GM23338 (cell line): Measurements from ENCODE around the gene LNP1. TPM values are rescaled to one million over a fixed set of nuclear protein-coding genes. Genes with fewer than 3 reads are reported as not detected.

ENCODE experiments used
- ATAC-seq: fragments of 200-7000 bp; cut with Tn5 transposase; 3 replicates; pipeline ENCODE4 v1.9.1; 2020
- DNase-seq: peaks from one replicate; pipeline ENCODE4 v3.0.0-alpha.2; 2015; ENCODE audit warnings: low spot score
- H2AFZ ChIP-seq: fragments of 200-600 bp; sonication (generic); 2 replicates; pipeline ENCODE4 v1.8.0; 2016; ENCODE audit warnings: antibody characterized with exemption, mild to moderate bottlenecking, moderate library complexity
- H3F3A ChIP-seq: fragments of 200-600 bp; sonication (generic); replicated peaks from 2 replicates; pipeline ENCODE4 v1.8.0; 2017; ENCODE audit warnings: antibody characterized with exemption, mixed run types, low read depth
- H3K27ac ChIP-seq: fragments of 200-600 bp; sonication (generic); 2 replicates; pipeline ENCODE4 v1.6.1; 2016; ENCODE audit warnings: low read depth
- H3K27me3 ChIP-seq: fragments of 200-600 bp; sonication (generic); 2 replicates; pipeline ENCODE4 v1.8.0; 2016; ENCODE audit warnings: mild to moderate bottlenecking, mixed run types, moderate library complexity; ENCODE audit not compliant: insufficient read depth
- H3K36me3 ChIP-seq: fragments of 200-600 bp; sonication (generic); 2 replicates; pipeline ENCODE4 v1.8.0; 2016; ENCODE audit warnings: mild to moderate bottlenecking; ENCODE audit not compliant: insufficient read depth
- H3K4me1 ChIP-seq: fragments of 200-600 bp; sonication (generic); 2 replicates; pipeline ENCODE4 v1.8.0; 2016; ENCODE audit warnings: mild to moderate bottlenecking, moderate library complexity; ENCODE audit not compliant: insufficient read depth
- H3K4me2 ChIP-seq: fragments of 200-600 bp; sonication (generic); 2 replicates; pipeline ENCODE4 v1.7.1; 2017; ENCODE audit warnings: mixed run types
- H3K4me3 ChIP-seq: fragments of 200-600 bp; sonication (generic); 2 replicates; pipeline ENCODE4 v1.6.1; 2016; ENCODE audit warnings: mixed run types
- H3K79me2 ChIP-seq: fragments of 200-600 bp; sonication (generic); replicated peaks from 2 replicates; pipeline ENCODE4 v1.8.0; 2017; ENCODE audit warnings: mild to moderate bottlenecking; ENCODE audit not compliant: insufficient read depth
- H3K9me2 ChIP-seq: fragments of 200-600 bp; sonication (generic); 2 replicates; pipeline ENCODE4 v1.8.0; 2017; ENCODE audit not compliant: insufficient read depth
- H4K20me1 ChIP-seq: fragments of 200-600 bp; sonication (generic); replicated peaks from 2 replicates; pipeline ENCODE4 v1.8.0; 2017; ENCODE audit warnings: mild to moderate bottlenecking; ENCODE audit not compliant: insufficient read depth
- H3K27ac Mint-ChIP-seq: 2 replicates; pipeline ENCODE4 v1.8.0; 2020; ENCODE audit warnings: inconsistent platforms, mild to moderate bottlenecking, moderate library complexity, mixed read lengths
- H3K27me3 Mint-ChIP-seq: 3 replicates; pipeline ENCODE4 v1.8.0; 2022; ENCODE audit warnings: low read depth, mild to moderate bottlenecking, moderate library complexity, mixed read lengths, inconsistent platforms; ENCODE audit not compliant: insufficient read depth, poor library complexity
- H3K36me3 Mint-ChIP-seq: 3 replicates; pipeline ENCODE4 v1.8.0; 2021; ENCODE audit warnings: low read depth, mild to moderate bottlenecking, inconsistent platforms, moderate library complexity, mixed read lengths
- H3K4me1 Mint-ChIP-seq: 3 replicates; pipeline ENCODE4 v1.8.0; 2020; ENCODE audit warnings: mild to moderate bottlenecking, inconsistent platforms, mixed read lengths
- H3K4me3 Mint-ChIP-seq: 3 replicates; pipeline ENCODE4 v1.8.0; 2021; ENCODE audit warnings: moderate library complexity, mild to moderate bottlenecking, inconsistent platforms, mixed read lengths
- H3K9me3 Mint-ChIP-seq: 3 replicates; pipeline ENCODE4 v1.8.0; 2020; ENCODE audit warnings: moderate library complexity, mild to moderate bottlenecking, inconsistent platforms, mixed read lengths
- EZH2 ChIP-seq: fragments of 200-600 bp; sonication (generic); IDR thresholded peaks from one replicate; pipeline ENCODE4 v1.8.0; 2017; ENCODE audit warnings: antibody characterized with exemption, mild to moderate bottlenecking, low read depth; ENCODE audit not compliant: unreplicated experiment
- EZH2phosphoT487 ChIP-seq: fragments of 200-600 bp; sonication (generic); IDR thresholded peaks from one replicate; pipeline ENCODE4 v1.8.1; 2018; ENCODE audit warnings: antibody characterized with exemption; ENCODE audit not compliant: unreplicated experiment
- NANOG ChIP-seq: IDR thresholded peaks from 2 replicates; pipeline ENCODE4 v1.6.1; 2016; ENCODE audit warnings: antibody characterized with exemption, borderline replicate concordance
- POLR2AphosphoS5 ChIP-seq: IDR thresholded peaks from 2 replicates; pipeline ENCODE4 v1.6.1; 2016; ENCODE audit warnings: antibody characterized with exemption, low read depth
- STAT1 ChIP-seq: IDR thresholded peaks from one replicate; pipeline ENCODE4 v1.6.1; 2016; ENCODE audit warnings: antibody characterized with exemption; ENCODE audit not compliant: unreplicated experiment
- ZNF331 ChIP-seq: fragments of 250-450 bp; sonication (Bioruptor Pico); IDR thresholded peaks from 2 replicates; pipeline ENCODE4 v1.5.0; 2020; ENCODE audit warnings: low read depth, mild to moderate bottlenecking, moderate library complexity
- ZNF462 ChIP-seq: fragments of 250-450 bp; sonication (Bioruptor Pico); IDR thresholded peaks from 2 replicates; pipeline ENCODE4 v1.5.0; 2020; ENCODE audit warnings: mild to moderate bottlenecking, moderate library complexity
- polyA plus RNA-seq: library from polyadenylated mRNA; unstranded; fragments of >200 nt; fragmentation: Nextera tagmentation; extraction: Ambion mirVana; gene quantifications from 2 replicates; pipeline ENCODE4 v1.2.1, GENCODE V29; 2016
- total RNA-seq: library from RNA; depleted of rRNA; stranded (reverse); fragments of >200 nt; shearing (Covaris generic); gene quantifications from 2 replicates; pipeline ENCODE4 v1.2.3, GENCODE V29; 2014

LNP1 gene
- total and polyA plus RNA-seq, 2 experiments from 2014 or later: 4.7 to 6.7 TPM

GRCh38 chr3:100412912-100413590 is 11.7 kb downstream of the LNP1 start (continued):
- TF ChIP-seq EZH2 (no peak), ZNF331 (CRISPR knock-in tag) (no peak), ZNF462 (CRISPR knock-in tag) (no peak), EZH2phosphoT487 (no peak)

GRCh38 chr3:100413613-100414012 is 12.3 kb downstream of the LNP1 start:
- Histone ChIP-seq H3K4me1 (peaks cover 38% of the 10 kb centered on the region), H3K79me2 (peaks cover 8% of the 10 kb centered on the region; the same call in 1 of the 2 replicates), H3K4me2 (peak overlapping the region; percentile 62), H3K9me2 (no peaks in the 10 kb centered on the region), H3K27me3 (no peaks in the 10 kb centered on the region), H3K36me3 (no peaks in the 10 kb centered on the region), H3F3A (0 out of 2 replicates have a peak, but pooled peaks cover 4% of the 10 kb centered on the region), H3K4me3 (peak overlapping the region; percentile 0; the same call in 1 of the 2 replicates), H3K27ac (no peak overlapping the region), H2AFZ (no peak overlapping the region), H4K20me1 (0 out of 2 replicates have a peak, but pooled peaks cover 5% of the 10 kb centered on the region)
- Mint-ChIP-seq H3K9me3 (peaks cover 3% of the 10 kb centered on the region; the same call in 2 of the 3 replicates), H3K4me3 (no peak overlapping the region), H3K4me1 (peaks cover 43% of the 10 kb centered on the region), H3K27me3 (peaks cover 1% of the 10 kb centered on the region), H3K27ac (no peak overlapping the region), H3K36me3 (peaks cover 34% of the 10 kb centered on the region)
- DNase-seq: peak; percentile 27
- TF ChIP-seq STAT1 (no peak), NANOG (peak; percentile 96), POLR2AphosphoS5 (no peak)
- ATAC-seq: peak; percentile 73
